ENCODE measurements around the gene NF1. TPM values are rescaled to one million over a fixed set of nuclear protein-coding genes. Genes with fewer than 3 reads are reported as not detected.

The NF1 gene
- total and polyA plus RNA-seq, 7 donors: 4.8 to 83.8 (median 40.7) TPM

DNA sequence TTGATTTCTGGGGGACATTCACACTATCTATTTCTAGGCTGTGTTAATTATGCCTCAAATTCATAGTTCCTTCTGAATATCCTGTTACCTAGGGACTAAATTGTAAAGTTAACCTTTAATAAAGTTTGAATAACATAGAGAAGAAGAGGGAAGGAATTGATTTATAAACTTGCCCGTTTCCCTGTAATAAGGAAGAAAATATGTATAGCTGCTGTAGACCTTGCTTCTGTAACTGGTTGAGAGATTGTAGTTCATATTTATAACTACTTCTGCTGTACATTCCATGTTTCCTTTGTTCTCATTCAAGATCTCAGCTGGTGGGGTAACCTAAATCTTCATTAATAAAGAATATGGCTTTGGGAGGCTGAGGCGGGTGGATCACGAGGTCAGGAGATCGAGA, 19.2 kb downstream of the NF1 start:
- intact Hi-C loops (cut with DNase I): no loop called here
- TF ChIP-seq CTCF (IDR thresholded peaks at IDR 0.05): no peak
- no peak for TF ChIP-seq EP300 (IDR thresholded peaks at IDR 0.05)
- TF ChIP-seq POLR2A (IDR thresholded peaks at IDR 0.05): no peak
- TF ChIP-seq POLR2AphosphoS5 (IDR thresholded peaks at IDR 0.05): no peak
- no peak for DNase-seq
- H3K36me3 ChIP-seq: no peaks in the 10 kb centered on the region
- H3K4me3 ChIP-seq: no peak overlapping the region
- no peaks in the 10 kb centered on the region for H3K9me3 ChIP-seq
- H3K4me1 ChIP-seq: peaks cover 0 to 7% (median 0%) of the 10 kb centered on the region in 4 donors
- H3K27me3 ChIP-seq: no peaks in the 10 kb centered on the region
- 74 to 90% methylated on average over 4 of the region's 4 CpGs for WGBS, 2 donors
- no peak overlapping the region for H3K27ac ChIP-seq

DNA sequence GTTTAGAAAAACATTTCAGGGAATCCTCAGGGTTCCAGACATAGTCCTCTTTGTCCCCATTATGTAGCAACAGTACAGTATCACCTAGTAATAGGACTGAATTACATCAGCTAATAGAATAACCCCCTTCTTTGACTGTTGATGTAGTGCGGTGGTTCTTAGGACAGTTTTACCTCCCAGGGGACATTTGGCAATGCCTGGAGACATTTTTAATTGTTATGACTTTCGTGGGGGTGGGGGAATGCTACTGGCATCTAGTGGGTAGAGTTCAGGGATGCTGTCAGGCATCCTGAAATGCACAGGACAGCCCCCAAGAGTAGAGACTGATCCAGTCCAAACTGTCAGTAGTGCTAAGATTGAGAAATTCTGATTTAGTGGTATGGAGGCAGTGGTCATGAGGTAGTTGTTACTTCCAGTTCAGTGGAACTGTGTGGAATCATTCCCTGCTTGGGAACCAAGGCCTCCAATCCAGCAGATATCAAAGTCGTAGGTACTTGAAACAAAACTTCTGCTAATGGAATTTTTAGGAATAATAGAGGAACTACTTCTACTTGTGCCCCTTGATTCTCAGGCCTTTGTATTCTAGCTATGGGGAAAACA, 20.3 kb downstream of the NF1 start:
- H3K36me3 ChIP-seq: no peaks in the 10 kb centered on the region
- peaks cover 0 to 2% (median 0%) of the 10 kb centered on the region in 4 donors for H3K4me1 ChIP-seq
- no peaks in the 10 kb centered on the region for H3K9me3 ChIP-seq
- H3K4me3 ChIP-seq: no peak overlapping the region
- DNase-seq: no peak
- 90 to 92% methylated on average over 3 of the region's 3 CpGs for WGBS, 2 donors
- TF ChIP-seq EP300 (IDR thresholded peaks at IDR 0.05): no peak
- no peak for TF ChIP-seq POLR2A (IDR thresholded peaks at IDR 0.05)
- no peak for TF ChIP-seq CTCF (IDR thresholded peaks at IDR 0.05)
- no peak for TF ChIP-seq POLR2AphosphoS5 (IDR thresholded peaks at IDR 0.05)
- intact Hi-C loops (cut with DNase I): no loop called here
- H3K27ac ChIP-seq: no peak overlapping the region
- no peaks in the 10 kb centered on the region for H3K27me3 ChIP-seq

DNA sequence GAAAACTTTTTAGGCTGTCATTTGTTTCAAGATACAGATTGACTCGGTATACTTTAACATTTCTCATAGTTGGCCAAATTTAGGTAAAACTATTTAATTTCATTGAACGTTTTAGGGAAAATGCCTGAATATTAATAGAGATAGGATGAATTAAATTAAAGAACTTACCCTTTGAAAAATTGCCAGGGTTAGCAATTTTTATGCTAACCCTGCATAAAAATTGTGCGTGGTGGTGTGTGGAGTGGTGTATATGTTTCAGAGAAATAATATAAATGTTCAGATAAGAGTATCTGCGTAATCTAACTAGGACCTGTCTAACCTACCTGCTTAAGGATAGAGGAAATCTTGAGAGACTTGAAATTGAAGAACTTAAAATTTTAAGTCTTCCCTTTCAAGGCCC, 21.4 kb downstream of the NF1 start:
- TF ChIP-seq POLR2AphosphoS5 (IDR thresholded peaks at IDR 0.05): no peak
- TF ChIP-seq CTCF (IDR thresholded peaks at IDR 0.05): no peak
- TF ChIP-seq EP300 (IDR thresholded peaks at IDR 0.05): no peak
- no peak for TF ChIP-seq POLR2A (IDR thresholded peaks at IDR 0.05)
- Histone ChIP-seq H3K4me3 (no peak overlapping the region), H3K27ac (no peak overlapping the region), H3K4me1 (no peaks in the 10 kb centered on the region), H3K27me3 (no peaks in the 10 kb centered on the region), H3K9me3 (no peaks in the 10 kb centered on the region), H3K36me3 (no peaks in the 10 kb centered on the region)
- DNase-seq: no peak
- WGBS, 2 donors: 95 to 97% methylated on average over 4 of the region's 4 CpGs
- intact Hi-C loops (cut with DNase I): no loop called here

GRCh38 chr17:31122746-31123145, 28.0 kb downstream of the NF1 start:
- H3K27me3 ChIP-seq: no peaks in the 10 kb centered on the region
- no peak overlapping the region for H3K27ac ChIP-seq
- H3K9me3 ChIP-seq: no peaks in the 10 kb centered on the region
- no peak for DNase-seq
- intact Hi-C loops (cut with DNase I): no loop called here
- WGBS, 2 donors: 80 to 81% methylated on average over 2 of the region's 2 CpGs
- H3K4me3 ChIP-seq: no peak overlapping the region
- no peaks in the 10 kb centered on the region for H3K36me3 ChIP-seq
- H3K4me1 ChIP-seq: no peaks in the 10 kb centered on the region
- TF ChIP-seq POLR2A (IDR thresholded peaks at IDR 0.05): no peak
- no peak for TF ChIP-seq POLR2AphosphoS5 (IDR thresholded peaks at IDR 0.05)
- TF ChIP-seq EP300 (IDR thresholded peaks at IDR 0.05): no peak
- no peak for TF ChIP-seq CTCF (IDR thresholded peaks at IDR 0.05)

DNA sequence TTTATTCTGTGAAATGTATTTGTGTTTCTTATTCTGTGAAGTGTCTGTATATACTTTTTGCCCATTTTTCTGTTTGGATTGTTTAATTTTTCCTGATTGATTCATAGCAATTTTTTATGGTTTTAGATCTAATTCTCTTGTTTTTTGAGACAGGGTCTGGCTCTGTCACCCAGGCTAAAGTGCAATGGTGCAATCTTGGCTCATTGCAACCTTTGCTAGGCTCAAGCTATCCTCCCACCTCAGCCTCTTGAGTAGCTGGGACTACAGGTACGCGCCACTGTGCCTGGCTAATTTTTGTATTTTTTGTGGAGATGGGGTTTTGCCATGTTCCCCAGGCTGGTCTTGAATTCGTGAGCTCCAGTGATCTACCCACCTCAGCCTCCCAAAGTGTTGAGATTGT, 31.5 kb downstream of the NF1 start:
- no peak overlapping the region for H3K27ac ChIP-seq
- no peaks in the 10 kb centered on the region for H3K36me3 ChIP-seq
- no peak overlapping the region for H3K4me3 ChIP-seq
- TF ChIP-seq EP300 (IDR thresholded peaks at IDR 0.05): no peak
- no peak for TF ChIP-seq POLR2A (IDR thresholded peaks at IDR 0.05)
- no peak for TF ChIP-seq POLR2AphosphoS5 (IDR thresholded peaks at IDR 0.05)
- no peak for TF ChIP-seq CTCF (IDR thresholded peaks at IDR 0.05)
- peaks cover 0 to 8% (median 0%) of the 10 kb centered on the region in 4 donors for H3K4me1 ChIP-seq
- H3K27me3 ChIP-seq: no peaks in the 10 kb centered on the region
- intact Hi-C loops (cut with DNase I): no loop called here
- WGBS, 2 donors: 96 to 98% methylated on average over 3 of the region's 3 CpGs
- DNase-seq: no peak
- H3K9me3 ChIP-seq: no peaks in the 10 kb centered on the region

Data from sigmoid colon (tissue), 7 donors.